Right hindlimb (tissue), 1 donor: ENCODE results near the gene AHNAK2.
"Not testable (repeated sequence)": the region's sequence is repeated elsewhere in the genome, so short reads cannot be mapped to it uniquely, and the experiment has no call there.

Experiments
- DNase-seq: peaks from one replicate; pipeline ENCODE4 v3.0.0-alpha.2; 2018

AHNAK2 gene

GRCh38 chr14:104977681-104978653 is at the start of gene AHNAK2:
Gene AHNAK2 (minus strand): TSS chr14:104978374. CDS start chr14:104978237, 137 bp downstream.
- DNase-seq = peak; percentile 81

- not testable (repeated sequence) for DNase-seq
Measured at GRCh38 chr14:105027718-105028117, 49.5 kb upstream of the AHNAK2 start.

DNA sequence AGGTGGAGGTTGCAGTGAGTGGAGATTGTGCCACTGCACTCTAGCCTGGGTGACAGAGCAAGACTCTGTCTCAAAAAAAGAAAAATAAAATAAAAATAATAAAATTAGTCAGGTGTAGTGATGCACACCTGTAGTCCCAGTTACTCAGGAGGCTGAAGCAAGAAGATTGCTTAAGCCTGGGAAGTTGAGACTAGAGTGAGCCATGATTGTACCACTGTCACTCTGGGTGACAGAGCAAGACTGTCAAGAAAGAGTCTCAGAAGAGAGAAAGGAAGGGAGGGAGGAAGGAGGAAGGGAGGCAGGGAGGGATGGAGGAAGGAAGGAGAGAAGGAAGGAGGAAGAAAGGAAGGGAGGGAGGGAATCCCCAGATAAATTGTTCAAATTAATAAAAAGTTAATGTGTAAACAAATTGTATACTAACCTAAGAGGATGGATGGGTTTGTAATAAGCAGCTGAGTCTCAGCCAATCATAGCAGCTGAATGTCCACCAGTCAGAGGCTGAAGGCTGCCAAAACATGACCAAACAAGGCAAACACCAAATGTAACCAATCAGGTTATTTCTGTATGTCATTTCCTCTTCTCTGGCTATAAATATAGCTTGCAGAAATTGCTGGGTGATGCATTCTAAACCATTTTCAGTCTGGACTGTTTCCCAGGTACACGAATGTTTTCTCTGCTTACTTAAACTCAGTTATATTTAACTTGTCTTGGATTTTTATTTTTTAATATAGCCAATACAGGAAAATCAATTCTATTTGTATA is 48.8 kb upstream of the AHNAK2 start:
- no peak for DNase-seq

GRCh38 chr14:105026033-105026785 is 48.0 kb upstream of the AHNAK2 start:
- DNase-seq = no peak

DNA sequence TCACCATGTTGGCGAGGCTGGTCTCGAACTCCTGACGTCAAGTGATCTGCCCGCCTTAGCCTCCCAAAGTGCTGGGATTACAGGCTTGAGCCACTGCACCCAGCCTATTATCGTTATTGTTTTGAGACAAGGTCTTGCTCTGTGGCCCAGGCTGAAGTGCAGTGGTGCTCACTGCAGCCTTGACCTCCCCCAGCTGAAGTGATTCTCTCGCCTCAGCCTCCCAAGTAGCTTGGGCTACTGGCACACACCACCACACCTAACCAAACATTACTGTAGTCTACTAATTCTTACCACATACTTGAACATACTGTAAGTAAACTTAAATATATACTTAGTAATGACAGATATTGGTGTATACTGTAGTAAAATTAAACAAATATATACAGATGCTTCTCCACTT is 47.3 kb upstream of the AHNAK2 start:
- DNase-seq = no peak

- no peak for DNase-seq
Measured at GRCh38 chr14:105023791-105024480, 45.8 kb upstream of the AHNAK2 start.

DNA sequence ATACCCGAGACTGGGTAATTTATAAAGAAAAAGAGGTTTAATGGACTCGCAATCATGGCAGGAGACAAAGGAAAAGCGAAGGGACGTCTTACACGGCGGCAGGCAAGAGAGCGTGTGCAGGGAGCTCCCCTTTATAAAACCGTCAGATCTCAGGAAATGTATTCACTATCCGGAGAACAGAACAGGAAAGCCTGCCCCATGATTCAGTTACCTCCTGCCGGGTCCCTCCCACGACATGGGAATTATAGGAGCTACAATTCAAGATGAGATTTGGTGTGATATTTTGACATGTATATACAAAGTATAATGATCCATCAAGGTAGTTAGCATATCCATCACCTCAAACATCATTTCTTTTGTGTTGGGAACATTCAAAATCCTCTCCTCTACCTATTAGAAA is 45.0 kb upstream of the AHNAK2 start:
- no peak for DNase-seq

GRCh38 chr14:105022276-105022670 is 44.1 kb upstream of the AHNAK2 start:
- DNase-seq = no peak

DNA sequence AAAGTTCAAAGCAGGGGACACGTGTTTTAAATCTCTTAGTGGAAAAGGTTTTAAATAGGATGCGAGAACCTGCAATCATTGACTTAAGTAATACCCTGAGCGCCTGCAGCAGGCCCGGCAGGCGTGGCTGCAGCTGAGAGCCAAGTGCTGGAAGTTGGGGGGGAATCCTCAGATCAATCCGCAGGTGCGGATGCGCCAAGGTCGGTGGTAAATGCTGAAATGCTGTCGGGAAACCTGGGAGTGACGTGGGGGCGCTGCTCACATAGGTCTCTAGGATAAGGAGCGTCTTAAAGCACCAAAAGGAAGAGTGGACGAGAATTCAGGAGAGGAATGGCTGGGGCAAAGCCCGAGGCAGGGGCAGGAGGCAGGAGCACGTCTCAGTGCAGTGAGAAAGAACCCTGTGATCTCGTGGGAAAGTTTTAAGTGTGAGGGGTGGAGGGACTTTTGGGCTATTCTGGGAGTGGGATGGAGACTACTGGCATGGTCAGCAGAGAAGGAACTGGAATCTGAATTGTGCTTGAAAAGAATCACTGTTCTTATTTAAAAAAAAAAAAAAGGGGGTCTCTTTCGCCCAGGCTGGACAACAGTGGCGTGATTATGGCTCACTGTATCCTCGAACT is 43.6 kb upstream of the AHNAK2 start:
- DNase-seq = peak; percentile 64

DNA sequence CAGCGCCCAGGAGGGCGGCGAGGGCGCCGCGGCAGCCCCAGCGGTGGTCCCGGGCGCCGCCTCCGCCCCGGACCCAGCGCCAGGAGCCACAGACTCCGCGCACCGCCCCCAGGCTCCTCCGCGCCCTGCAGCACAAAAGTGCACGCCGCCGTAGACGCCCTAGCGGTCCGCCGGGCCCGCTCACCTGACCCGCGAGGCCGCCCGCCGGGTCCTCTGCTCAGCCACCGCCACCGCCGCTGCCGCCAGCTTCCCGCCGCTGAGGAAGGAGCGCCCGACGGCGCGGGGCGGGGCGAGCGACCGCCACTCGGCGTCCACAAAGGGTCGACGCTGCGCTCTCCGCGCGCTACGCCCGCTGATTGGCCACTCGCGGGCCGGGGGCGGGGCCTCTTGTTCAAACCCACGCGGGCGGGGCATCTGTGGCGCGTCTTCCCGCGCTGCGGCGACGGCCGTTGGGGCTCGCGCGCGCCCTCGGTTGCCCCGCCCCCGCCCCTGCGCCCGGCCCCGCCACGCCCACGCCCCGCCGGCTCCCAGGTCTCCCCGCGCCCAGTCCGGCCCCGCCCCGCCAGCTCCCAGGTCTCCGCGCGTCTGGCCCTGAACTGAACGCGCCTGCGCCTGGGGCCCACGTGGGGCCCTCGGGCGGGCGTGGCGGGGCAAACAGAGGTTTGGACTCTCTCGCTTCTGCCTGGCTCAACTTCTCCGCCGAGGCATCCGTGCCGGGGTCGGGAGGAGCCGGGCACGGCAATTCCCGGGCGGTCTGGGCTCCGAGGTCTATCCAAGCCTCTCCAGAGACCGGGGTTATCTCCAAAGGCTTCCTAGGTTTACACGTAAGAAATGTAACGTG is 42.9 kb upstream of the AHNAK2 start, which contains the start of gene CDCA4:
Gene CDCA4, minus strand, starts transcription at position 269 of the 841 bp plus-strand sequence. CDS start 9,154 bp downstream, outside the sequence.
- peak; percentile 99 for DNase-seq

GRCh38 chr14:105019861-105020814 is 42.0 kb upstream of the AHNAK2 start:
- peak; percentile 68 for DNase-seq

DNA sequence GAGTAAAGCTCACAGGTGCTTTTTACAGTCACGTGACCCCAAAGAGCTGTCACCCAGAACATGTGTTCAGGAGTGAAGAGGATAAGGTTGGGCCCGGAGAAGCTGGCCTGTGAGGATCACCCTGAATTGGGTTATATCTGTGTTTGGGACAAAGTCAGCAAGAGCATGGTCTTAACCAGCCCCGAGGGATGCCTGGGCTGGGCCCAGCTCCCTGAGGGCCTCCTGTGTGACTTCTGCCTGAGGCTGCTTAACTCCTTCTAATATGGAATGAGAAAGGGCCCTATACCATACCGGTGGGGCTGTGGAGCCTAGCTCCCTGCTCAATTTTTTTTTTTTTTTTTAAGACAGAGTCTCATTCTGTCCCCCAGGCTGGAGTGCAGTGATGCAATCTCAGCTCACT is 40.2 kb upstream of the AHNAK2 start:
- DNase-seq = no peak

DNA sequence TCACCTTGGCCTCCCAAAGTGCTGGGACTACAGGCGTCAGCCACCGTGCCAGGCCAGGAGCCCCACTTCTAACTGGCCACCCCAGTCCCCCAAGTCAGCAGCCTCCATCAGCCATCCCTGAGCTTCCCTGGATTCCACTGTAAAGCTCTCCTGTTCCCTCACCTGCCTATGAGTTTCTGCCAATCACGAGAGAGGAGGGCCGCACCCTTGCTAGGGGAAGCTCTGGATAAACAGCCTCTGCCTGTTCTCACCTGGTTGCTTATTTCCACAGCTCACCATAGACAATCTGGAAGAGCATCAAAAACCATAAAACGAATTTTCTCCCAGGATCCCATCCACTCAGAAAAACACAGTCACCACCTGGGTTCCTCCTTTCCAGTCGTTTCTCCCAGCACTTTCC is 37.7 kb upstream of the AHNAK2 start:
- no peak for DNase-seq

- DNase-seq = no peak
Measured at GRCh38 chr14:105015242-105015641, 37.1 kb upstream of the AHNAK2 start.

DNA sequence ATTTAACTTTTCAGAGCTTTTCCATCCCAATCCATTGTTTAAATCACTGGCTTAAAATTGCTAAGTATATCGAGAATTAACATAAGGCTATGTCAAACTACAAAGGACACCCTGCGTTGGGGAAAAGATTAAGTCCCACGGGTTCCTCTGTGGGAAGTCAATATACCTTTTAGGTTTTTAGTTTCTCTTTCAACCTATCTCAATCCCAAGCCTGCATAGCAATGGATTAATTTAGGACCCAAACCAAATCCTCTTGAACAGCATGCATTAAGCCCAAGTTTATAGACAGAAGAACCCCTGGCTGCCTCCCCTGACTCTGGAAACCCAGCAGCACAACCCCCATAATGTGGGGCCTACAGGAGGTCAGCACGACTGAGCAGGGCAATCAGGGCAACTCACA is 36.5 kb upstream of the AHNAK2 start:
- DNase-seq = no peak

- no peak for DNase-seq
Measured at GRCh38 chr14:105014032-105014431, 35.9 kb upstream of the AHNAK2 start.

- DNase-seq = peak; percentile 61
Measured at GRCh38 chr14:105013150-105013785, 35.1 kb upstream of the AHNAK2 start.

- no peak for DNase-seq
Measured at GRCh38 chr14:105012171-105012985, 34.2 kb upstream of the AHNAK2 start.
